Tibial artery (tissue), 4 donors: ENCODE data around the gene CNTN1.

Source experiments
- DNase-seq, 2 donors: peaks; one replicate each; pipeline ENCODE4 v3.0.0-alpha.2; 2019
- H3K27ac ChIP-seq, 2 donors: fragments of 200-600 bp; sonication (generic) in 1 of 2; 1 replicate in 1 of 2; 2 replicates in 1 of 2; pipeline ENCODE4 v1.5.1; 2018 to 2019; ENCODE audit warnings: mild to moderate bottlenecking in 1 of 2
- H3K27me3 ChIP-seq, 2 donors: fragments of 200-600 bp; sonication (generic) in 1 of 2; one replicate each; pipeline versions ENCODE4 v1.5.1 to v1.6.0; 2016 to 2019
- H3K36me3 ChIP-seq, 3 donors: fragments of 200-600 bp; sonication (generic) in 2 of 3; one replicate each; pipeline ENCODE4 v1.5.1; 2016 to 2019; ENCODE audit warnings: mild to moderate bottlenecking in 2 of 3
- H3K4me1 ChIP-seq, 4 donors: fragments of 200-600 bp; sonication (generic) in 2 of 4; 1 replicate in 3 of 4; 2 replicates in 1 of 4; pipeline ENCODE4 v1.5.1; 2016 to 2019
- H3K4me3 ChIP-seq, 2 donors: fragments of 200-600 bp; sonication (generic) in 1 of 2; 1 replicate in 1 of 2; 2 replicates in 1 of 2; pipeline ENCODE4 v1.5.1; 2018 to 2019; ENCODE audit warnings: mild to moderate bottlenecking in 2 of 2
- H3K9me3 ChIP-seq, 3 donors: fragments of 200-600 bp; sonication (generic) in 1 of 3; one replicate each; pipeline ENCODE4 v1.5.1; 2016 to 2019
- intact Hi-C: fragments of 100-400 bp; cut with DNase I; formaldehyde crosslinking; loops from one replicate; pipeline ENCODE4 v1.15.0; 2023; ENCODE audit warnings: low total_unique reads
- TF ChIP-seq, protein P1 (sequence below), 2 experiments: fragments of 200-600 bp in 1 of 2; fragments of 450-650 bp in 1 of 2; IDR thresholded peaks; one replicate each; pipeline ENCODE4 v1.5.1; 2017 to 2019; ENCODE audit warnings: antibody characterized with exemption in 2 of 2, mild to moderate bottlenecking in 1 of 2, moderate library complexity in 1 of 2

The CNTN1 gene

GRCh38 chr12:40701756-40702155 is 9.5 kb downstream of the CNTN1 start:
- intact Hi-C loops, result no loop called here
- TF ChIP-seq, protein P1, sequence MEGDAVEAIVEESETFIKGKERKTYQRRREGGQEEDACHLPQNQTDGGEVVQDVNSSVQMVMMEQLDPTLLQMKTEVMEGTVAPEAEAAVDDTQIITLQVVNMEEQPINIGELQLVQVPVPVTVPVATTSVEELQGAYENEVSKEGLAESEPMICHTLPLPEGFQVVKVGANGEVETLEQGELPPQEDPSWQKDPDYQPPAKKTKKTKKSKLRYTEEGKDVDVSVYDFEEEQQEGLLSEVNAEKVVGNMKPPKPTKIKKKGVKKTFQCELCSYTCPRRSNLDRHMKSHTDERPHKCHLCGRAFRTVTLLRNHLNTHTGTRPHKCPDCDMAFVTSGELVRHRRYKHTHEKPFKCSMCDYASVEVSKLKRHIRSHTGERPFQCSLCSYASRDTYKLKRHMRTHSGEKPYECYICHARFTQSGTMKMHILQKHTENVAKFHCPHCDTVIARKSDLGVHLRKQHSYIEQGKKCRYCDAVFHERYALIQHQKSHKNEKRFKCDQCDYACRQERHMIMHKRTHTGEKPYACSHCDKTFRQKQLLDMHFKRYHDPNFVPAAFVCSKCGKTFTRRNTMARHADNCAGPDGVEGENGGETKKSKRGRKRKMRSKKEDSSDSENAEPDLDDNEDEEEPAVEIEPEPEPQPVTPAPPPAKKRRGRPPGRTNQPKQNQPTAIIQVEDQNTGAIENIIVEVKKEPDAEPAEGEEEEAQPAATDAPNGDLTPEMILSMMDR (IDR thresholded peaks at IDR 0.05), result no peak
- H3K36me3 ChIP-seq, result no peaks in the 10 kb centered on the region
- H3K4me1 ChIP-seq, result no peaks in the 10 kb centered on the region
- DNase-seq, result no peak
- H3K27ac ChIP-seq, result no peak overlapping the region
- no peaks in the 10 kb centered on the region for H3K27me3 ChIP-seq
- no peak overlapping the region for H3K4me3 ChIP-seq
- no peaks in the 10 kb centered on the region for H3K9me3 ChIP-seq

DNA sequence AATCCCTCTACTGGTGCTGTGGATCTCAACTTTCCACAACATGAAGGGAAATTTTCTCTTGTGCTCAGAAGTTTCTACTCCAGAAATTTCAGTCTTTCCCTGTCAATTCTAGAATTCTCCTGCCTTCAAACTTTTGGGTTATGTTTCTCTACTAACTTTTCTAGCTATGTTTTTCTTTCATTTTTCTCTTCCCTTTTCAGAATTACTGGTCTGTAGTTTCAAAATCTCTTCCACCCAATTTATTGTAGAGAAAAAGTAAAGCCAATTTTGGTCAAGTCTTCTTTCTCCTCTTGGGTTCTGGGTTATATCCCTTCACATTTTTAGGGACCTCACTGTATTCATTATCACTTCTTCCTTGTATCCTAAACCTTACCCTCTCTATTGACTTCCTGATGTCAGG is 18.9 kb downstream of the CNTN1 start:
- Histone ChIP-seq H3K27ac (no peak overlapping the region), H3K27me3 (no peaks in the 10 kb centered on the region)
- TF ChIP-seq, protein P1 (IDR thresholded peaks at IDR 0.05), result no peak

DNA sequence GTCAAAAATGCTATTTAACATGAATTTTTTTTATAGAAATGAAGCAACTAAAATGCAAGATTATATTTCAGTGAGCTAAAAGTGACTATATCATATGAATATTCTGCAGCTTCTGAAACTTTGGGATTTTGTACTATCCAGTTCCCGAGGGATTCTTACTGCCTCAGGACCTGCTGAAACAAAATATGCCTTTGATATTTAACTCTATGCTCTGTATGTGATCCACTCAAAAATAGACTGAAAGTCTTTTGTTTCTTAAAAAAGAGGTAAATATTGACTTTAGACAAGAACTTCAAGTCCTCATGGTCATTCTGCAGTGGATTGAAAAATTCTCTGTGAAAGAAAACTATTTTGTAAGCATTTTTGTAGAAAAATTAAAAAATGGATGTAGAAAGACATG is 22.4 kb downstream of the CNTN1 start:
- H3K36me3 ChIP-seq, result no peaks in the 10 kb centered on the region
- no peaks in the 10 kb centered on the region for H3K4me1 ChIP-seq
- intact Hi-C loops, result no loop called here
- no peak overlapping the region for H3K27ac ChIP-seq
- no peaks in the 10 kb centered on the region for H3K9me3 ChIP-seq
- DNase-seq, result no peak
- H3K4me3 ChIP-seq, result no peak overlapping the region
- TF ChIP-seq, protein P1 (IDR thresholded peaks at IDR 0.05), result no peak
- no peaks in the 10 kb centered on the region for H3K27me3 ChIP-seq

More for the DNA sequence above, 18.9 kb downstream of the CNTN1 start:
- intact Hi-C loops, result no loop called here
- no peak overlapping the region for H3K4me3 ChIP-seq
- no peaks in the 10 kb centered on the region for H3K9me3 ChIP-seq
- no peaks in the 10 kb centered on the region for H3K4me1 ChIP-seq
- H3K36me3 ChIP-seq, result no peaks in the 10 kb centered on the region
- DNase-seq, result no peak

- intact Hi-C loops, result no loop called here
These were observed 23.8 kb downstream of the CNTN1 start for GRCh38 chr12:40716037-40716436.

GRCh38 chr12:40717576-40717975 is 25.3 kb downstream of the CNTN1 start:
- Histone ChIP-seq H3K4me3 (no peak overlapping the region), H3K27ac (no peak overlapping the region), H3K27me3 (no peaks in the 10 kb centered on the region), H3K36me3 (no peaks in the 10 kb centered on the region), H3K4me1 (no peaks in the 10 kb centered on the region), H3K9me3 (no peaks in the 10 kb centered on the region)
- TF ChIP-seq, protein P1 (IDR thresholded peaks at IDR 0.05), result no peak
- intact Hi-C loops, result no loop called here
- no peak for DNase-seq

More at GRCh38 chr12:40716037-40716436, 23.8 kb downstream of the CNTN1 start:
- TF ChIP-seq, protein P1 (IDR thresholded peaks at IDR 0.05), result no peak
- no peaks in the 10 kb centered on the region for H3K4me1 ChIP-seq
- H3K27me3 ChIP-seq, result no peaks in the 10 kb centered on the region
- H3K27ac ChIP-seq, result no peak overlapping the region
- no peaks in the 10 kb centered on the region for H3K36me3 ChIP-seq
- H3K4me3 ChIP-seq, result no peak overlapping the region
- H3K9me3 ChIP-seq, result no peaks in the 10 kb centered on the region
- DNase-seq, result no peak

- intact Hi-C loops, result no loop called here
- Histone ChIP-seq H3K4me1 (no peaks in the 10 kb centered on the region), H3K9me3 (no peaks in the 10 kb centered on the region), H3K27me3 (no peaks in the 10 kb centered on the region), H3K27ac (no peak overlapping the region), H3K36me3 (no peaks in the 10 kb centered on the region), H3K4me3 (no peak overlapping the region)
- no peak for DNase-seq
- TF ChIP-seq, protein P1 (IDR thresholded peaks at IDR 0.05), result no peak
These were observed 26.7 kb downstream of the CNTN1 start for GRCh38 chr12:40718878-40719372.
